ENCODE measurements around the gene SLC34A1.
"Not testable (repeated sequence)": the region's sequence is repeated elsewhere in the genome, so short reads cannot be mapped to it uniquely, and the experiment has no call there.

The SLC34A1 gene

DNA sequence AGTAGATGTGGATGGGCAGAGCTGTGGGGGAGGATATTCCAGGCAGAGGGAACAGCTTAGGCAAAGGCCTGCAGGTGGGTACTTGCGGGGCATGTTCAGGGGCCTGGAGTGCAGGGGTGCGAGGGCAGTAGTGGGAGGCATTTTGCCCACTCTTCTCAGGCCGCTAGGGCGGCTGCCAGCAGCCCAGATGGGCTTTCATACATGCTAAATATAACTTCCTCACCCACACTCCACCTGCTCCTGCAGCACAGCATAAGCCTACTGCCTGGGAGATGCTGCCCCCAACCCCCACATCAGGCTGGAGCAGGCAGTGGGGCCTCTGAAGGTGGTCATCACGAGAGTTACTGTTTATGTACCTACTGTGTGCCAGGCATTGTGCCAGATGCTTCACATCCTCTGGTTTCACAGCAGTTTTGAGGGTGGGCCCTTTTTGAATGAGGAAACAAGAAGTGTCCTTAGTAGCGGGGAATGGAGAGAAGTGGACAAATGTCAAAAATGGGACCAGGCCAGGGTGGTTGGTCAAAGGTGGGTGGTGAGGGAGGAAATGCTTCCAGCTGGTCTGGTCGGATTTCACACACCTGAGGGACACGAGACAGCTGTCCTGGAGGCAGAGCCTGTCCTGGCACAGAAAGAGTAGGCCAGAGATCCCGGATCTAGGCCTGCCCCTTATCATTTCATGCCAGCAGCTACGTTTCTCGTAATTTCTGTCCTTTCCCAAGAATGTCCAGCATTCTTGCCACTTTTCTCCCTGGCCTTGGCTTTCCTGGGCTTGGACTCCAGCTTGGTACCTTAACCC is 14.4 kb upstream of the SLC34A1 start:
- Histone ChIP-seq H3K9me3 (ENCODE audit: control insufficient read depth, low read length) (no peaks in the 10 kb centered on the region), H3K36me3 (ENCODE audit: control insufficient read depth, insufficient read depth, low read length) (peaks cover 2% of the 10 kb centered on the region), H3K27ac (ENCODE audit: low read depth, low read length, severe bottlenecking) (no peak overlapping the region), H3K4me3 (ENCODE audit: extremely low read depth, insufficient read depth, low read length, poor library complexity, severe bottlenecking) (no peak overlapping the region), H3K4me1 (ENCODE audit: control insufficient read depth, insufficient read depth, low read length, poor library complexity, severe bottlenecking) (peaks cover 16% of the 10 kb centered on the region)
- 82 to 90% methylated on average over 11 of the region's 11 CpGs for WGBS, 2 experiments (ENCODE audit: insufficient coverage in 2 of 2)

DNA sequence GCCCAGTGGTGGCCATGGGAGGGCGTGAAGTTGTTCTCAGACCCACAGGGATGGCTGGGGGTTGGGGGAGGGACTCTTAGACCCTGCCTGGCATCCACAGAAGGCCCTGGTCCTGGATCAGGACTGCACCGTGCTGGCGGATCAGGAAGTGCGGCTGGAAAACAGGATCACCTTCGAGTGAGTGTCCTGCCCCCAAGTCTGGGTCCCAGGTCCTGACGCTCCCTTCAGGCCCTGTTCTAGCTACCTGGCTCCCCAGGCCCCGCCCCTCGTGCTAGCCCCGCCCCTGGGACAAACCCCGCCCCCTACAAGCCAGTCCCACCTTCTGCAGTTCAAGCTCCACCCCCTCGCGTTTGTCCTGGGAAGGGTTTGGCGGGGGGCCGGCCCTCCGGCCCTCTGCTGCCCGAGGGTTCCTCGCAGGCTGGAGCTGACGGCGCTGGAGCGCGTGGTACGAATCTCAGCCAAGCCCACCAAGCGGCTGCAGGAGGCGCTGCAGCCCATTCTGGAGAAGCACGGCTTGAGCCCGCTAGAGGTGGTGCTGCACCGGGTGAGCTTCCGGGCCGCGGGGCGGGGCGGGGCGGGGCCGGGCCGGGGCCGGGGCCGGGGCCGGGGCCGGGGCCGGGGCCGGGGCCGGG is 13.6 kb upstream of the SLC34A1 start:
- 11 to 17% methylated on average over 18 of the region's 42 CpGs for WGBS, 2 experiments (ENCODE audit: insufficient coverage in 2 of 2)
- no peaks in the 10 kb centered on the region for H3K9me3 ChIP-seq (ENCODE audit: control insufficient read depth, low read length)
- no peak overlapping the region for H3K27ac ChIP-seq (ENCODE audit: low read depth, low read length, severe bottlenecking)
- peaks cover 2% of the 10 kb centered on the region for H3K36me3 ChIP-seq (ENCODE audit: control insufficient read depth, insufficient read depth, low read length)
- H3K4me3 ChIP-seq (ENCODE audit: extremely low read depth, insufficient read depth, low read length, poor library complexity, severe bottlenecking), result peak overlapping the region; percentile 39
- H3K4me1 ChIP-seq (ENCODE audit: control insufficient read depth, insufficient read depth, low read length, poor library complexity, severe bottlenecking), result peaks cover 15% of the 10 kb centered on the region

DNA sequence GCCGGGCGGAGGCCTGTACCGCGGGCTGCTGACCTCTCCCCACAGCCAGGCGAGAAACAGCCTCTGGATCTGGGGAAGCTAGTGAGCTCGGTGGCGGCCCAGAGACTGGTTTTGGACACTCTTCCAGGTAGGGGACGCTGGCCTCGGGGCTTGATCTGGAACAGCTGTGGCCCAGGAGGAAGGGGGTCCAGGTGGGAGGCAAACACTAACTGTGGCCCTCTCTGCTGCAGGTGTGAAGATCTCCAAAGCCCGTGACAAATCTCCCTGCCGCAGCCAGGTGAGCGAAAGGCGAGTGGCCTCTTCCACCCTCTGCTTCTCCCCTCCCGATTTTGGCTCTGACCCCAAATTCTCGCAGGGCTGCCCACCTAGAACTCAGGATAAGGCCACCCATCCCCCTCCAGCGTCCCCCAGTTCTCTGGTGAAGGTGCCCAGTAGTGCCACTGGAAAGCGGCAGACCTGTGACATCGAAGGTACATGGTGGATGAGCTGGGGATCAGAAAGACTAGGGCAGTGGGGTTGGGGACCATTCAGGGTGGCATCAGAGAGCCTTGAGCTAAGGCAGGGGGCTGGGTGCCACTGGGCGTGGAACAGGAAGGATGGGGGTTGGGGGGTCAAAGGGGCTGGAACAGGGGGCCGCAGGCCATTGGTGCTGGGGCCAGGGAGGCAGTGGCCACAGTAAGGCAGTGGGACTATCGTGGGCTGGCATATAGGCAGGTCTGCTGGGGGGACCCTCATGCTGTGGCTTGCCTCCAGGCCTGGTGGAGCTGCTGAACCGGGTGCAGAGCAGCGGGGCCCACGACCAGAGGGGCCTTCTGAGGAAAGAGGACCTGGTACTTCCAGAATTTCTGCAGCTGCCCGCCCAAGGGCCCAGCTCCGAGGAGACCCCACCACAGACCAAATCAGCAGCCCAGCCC is 12.9 kb upstream of the SLC34A1 start:
- peak overlapping the region; percentile 39 for H3K4me3 ChIP-seq (ENCODE audit: extremely low read depth, insufficient read depth, low read length, poor library complexity, severe bottlenecking)
- H3K9me3 ChIP-seq (ENCODE audit: control insufficient read depth, low read length), result no peaks in the 10 kb centered on the region
- peaks cover 2% of the 10 kb centered on the region for H3K36me3 ChIP-seq (ENCODE audit: control insufficient read depth, insufficient read depth, low read length)
- peaks cover 7% of the 10 kb centered on the region for H3K4me1 ChIP-seq (ENCODE audit: control insufficient read depth, insufficient read depth, low read length, poor library complexity, severe bottlenecking)
- WGBS, 2 experiments (ENCODE audit: insufficient coverage in 2 of 2), result 57 to 58% methylated on average over 18 to 24 of the region's 26 CpGs
- no peak overlapping the region for H3K27ac ChIP-seq (ENCODE audit: low read depth, low read length, severe bottlenecking)

DNA sequence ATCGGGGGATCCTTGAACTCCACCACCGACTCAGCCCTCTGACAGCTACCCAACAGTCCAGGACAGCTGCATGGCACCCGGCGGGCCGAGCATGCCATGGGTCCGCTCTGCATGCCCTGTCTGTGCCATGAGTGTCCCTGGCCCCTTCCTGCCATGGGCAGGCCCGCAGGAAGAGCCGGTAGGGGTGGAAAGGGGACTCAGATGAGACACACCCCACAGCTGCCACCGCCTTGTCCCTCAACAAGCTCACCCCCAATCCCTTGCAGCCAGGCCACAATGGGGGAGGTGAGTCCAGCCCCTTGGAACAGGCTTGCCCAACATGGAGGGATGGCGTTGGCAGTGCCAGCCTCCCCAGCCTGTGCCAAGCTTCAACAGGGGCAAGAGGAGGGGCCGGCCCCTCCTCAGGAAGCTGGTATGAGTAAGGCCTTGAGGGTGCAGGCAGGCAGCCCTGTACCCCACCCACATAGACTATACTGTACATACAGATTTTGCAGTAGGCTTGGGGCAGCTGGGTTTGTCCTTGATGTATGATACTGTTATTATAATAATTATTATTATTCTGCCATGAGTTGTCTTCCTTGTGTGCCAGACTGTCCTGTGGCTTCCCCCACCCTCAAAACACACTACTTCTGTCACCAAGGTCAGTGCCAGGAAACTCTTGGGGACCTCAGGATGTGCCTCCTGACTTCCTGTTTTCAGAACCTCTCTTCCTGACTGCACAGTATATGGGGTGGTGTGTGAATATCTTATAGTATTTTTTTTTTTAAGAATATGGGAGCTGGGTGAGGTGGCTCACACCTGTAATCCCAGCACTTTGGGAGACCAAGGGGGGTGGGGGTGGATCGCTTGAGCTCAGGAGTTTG is 12.0 kb upstream of the SLC34A1 start:
- H3K9me3 ChIP-seq (ENCODE audit: control insufficient read depth, low read length), result no peaks in the 10 kb centered on the region
- H3K4me3 ChIP-seq (ENCODE audit: extremely low read depth, insufficient read depth, low read length, poor library complexity, severe bottlenecking), result no peak overlapping the region
- H3K4me1 ChIP-seq (ENCODE audit: control insufficient read depth, insufficient read depth, low read length, poor library complexity, severe bottlenecking), result peaks cover 6% of the 10 kb centered on the region
- 93 to 97% methylated on average over 5 to 7 of the region's 12 CpGs for WGBS, 2 experiments (ENCODE audit: insufficient coverage in 2 of 2)
- peaks cover 2% of the 10 kb centered on the region for H3K36me3 ChIP-seq (ENCODE audit: control insufficient read depth, insufficient read depth, low read length)
- H3K27ac ChIP-seq (ENCODE audit: low read depth, low read length, severe bottlenecking), result no peak overlapping the region

DNA sequence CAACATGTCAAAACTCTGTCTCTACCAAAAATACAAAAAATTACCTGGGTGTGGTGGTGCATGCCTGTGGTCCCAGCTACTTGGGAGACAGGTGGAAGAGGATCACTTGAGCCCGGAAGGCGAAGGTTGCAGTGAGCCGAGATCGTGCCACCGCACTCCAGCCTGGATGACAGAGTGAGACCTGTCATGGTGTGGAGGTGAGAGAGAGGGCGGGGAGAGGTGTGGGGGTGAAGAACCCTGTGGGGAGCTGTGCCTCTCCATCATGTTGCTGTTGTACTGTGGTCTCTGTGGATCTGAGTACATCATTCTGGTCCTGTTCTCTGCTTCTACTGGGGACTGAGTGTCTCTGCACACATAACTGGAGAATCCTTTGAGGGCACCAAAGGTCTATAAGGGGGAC is 11.3 kb upstream of the SLC34A1 start:
- Histone ChIP-seq H3K9me3 (ENCODE audit: control insufficient read depth, low read length) (no peaks in the 10 kb centered on the region), H3K4me3 (ENCODE audit: extremely low read depth, insufficient read depth, low read length, poor library complexity, severe bottlenecking) (no peak overlapping the region), H3K27ac (ENCODE audit: low read depth, low read length, severe bottlenecking) (no peak overlapping the region), H3K4me1 (ENCODE audit: control insufficient read depth, insufficient read depth, low read length, poor library complexity, severe bottlenecking) (peaks cover 6% of the 10 kb centered on the region), H3K36me3 (ENCODE audit: control insufficient read depth, insufficient read depth, low read length) (peaks cover 2% of the 10 kb centered on the region)
- 96% methylated on average over 6 of the region's 6 CpGs; no CpG with 5 or more reads in 1 of the 2 experiments for WGBS, 2 experiments (ENCODE audit: insufficient coverage in 2 of 2)

DNA sequence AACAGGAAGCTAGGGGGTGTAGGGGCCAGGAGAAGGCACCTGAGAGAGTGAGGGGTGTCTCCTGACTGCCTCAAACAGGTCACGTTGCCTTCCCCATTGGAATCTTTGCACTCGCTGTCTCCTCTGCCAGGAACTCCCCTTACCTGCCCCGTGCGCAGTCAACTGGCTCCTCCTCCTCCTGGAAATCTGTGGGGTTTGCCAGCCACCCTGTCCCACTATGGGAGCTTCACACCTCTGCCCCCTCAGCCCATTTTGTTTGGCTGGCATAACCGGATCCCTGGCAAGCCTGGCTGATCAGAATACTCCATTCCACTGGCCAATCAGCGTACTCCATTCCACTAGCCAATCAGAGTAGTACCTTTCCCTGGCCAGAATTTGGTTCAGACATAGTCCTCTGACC is 10.4 kb upstream of the SLC34A1 start:
- Histone ChIP-seq H3K4me3 (ENCODE audit: extremely low read depth, insufficient read depth, low read length, poor library complexity, severe bottlenecking) (no peak overlapping the region), H3K4me1 (ENCODE audit: control insufficient read depth, insufficient read depth, low read length, poor library complexity, severe bottlenecking) (peaks cover 6% of the 10 kb centered on the region), H3K27ac (ENCODE audit: low read depth, low read length, severe bottlenecking) (no peak overlapping the region), H3K36me3 (ENCODE audit: control insufficient read depth, insufficient read depth, low read length) (peaks cover 2% of the 10 kb centered on the region), H3K9me3 (ENCODE audit: control insufficient read depth, low read length) (no peaks in the 10 kb centered on the region)
- 60 to 82% methylated on average over 6 of the region's 6 CpGs for WGBS, 2 experiments (ENCODE audit: insufficient coverage in 2 of 2)

DNA sequence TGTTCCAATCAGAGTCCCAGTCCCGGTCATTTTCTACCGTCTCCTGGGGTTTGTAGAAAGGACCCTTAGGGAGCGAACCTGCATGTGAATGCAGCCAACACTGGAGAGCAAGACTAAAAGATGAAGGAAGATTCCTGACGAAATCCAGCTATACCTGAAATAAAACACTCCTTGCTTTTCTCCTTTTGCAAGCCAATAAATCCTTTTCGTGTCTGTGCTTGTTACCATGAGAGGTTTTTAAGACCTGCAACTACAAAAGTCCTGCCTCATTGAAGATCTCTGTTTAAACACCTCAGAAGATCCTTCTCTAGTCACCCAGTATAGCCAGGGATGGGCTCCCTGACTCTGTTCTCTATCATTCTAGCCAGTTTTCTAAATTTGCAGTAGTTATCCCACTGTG is 10.0 kb upstream of the SLC34A1 start:
- H3K36me3 ChIP-seq (ENCODE audit: control insufficient read depth, insufficient read depth, low read length), result peaks cover 2% of the 10 kb centered on the region
- H3K4me3 ChIP-seq (ENCODE audit: extremely low read depth, insufficient read depth, low read length, poor library complexity, severe bottlenecking), result no peak overlapping the region
- peaks cover 6% of the 10 kb centered on the region for H3K4me1 ChIP-seq (ENCODE audit: control insufficient read depth, insufficient read depth, low read length, poor library complexity, severe bottlenecking)
- no peaks in the 10 kb centered on the region for H3K9me3 ChIP-seq (ENCODE audit: control insufficient read depth, low read length)
- no peak overlapping the region for H3K27ac ChIP-seq (ENCODE audit: low read depth, low read length, severe bottlenecking)
- 70 to 73% methylated on average over 5 of the region's 5 CpGs for WGBS, 2 experiments (ENCODE audit: insufficient coverage in 2 of 2)

DNA sequence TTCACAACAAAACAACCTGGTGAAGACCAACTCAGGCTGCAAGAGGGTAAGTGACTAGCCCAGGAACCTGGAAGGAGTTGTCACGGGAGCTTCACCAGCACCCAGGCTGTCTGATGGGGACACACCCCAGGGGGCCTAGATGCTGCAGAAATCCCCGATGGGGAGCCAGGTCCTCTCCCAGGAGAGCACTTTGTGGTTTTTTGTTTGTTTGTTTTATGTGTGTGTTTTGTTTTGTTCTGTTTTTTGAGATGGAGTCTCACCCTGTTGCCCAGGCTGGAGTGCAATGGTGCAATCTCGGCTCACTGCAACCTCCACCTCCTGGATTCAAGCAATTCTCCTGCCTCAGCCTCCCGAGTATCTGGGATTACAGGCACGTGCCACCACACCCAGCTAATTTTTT is 8.7 kb upstream of the SLC34A1 start:
- 91 to 100% methylated on average over 1 to 2 of the region's 5 CpGs for WGBS, 2 experiments (ENCODE audit: insufficient coverage in 2 of 2)

DNA sequence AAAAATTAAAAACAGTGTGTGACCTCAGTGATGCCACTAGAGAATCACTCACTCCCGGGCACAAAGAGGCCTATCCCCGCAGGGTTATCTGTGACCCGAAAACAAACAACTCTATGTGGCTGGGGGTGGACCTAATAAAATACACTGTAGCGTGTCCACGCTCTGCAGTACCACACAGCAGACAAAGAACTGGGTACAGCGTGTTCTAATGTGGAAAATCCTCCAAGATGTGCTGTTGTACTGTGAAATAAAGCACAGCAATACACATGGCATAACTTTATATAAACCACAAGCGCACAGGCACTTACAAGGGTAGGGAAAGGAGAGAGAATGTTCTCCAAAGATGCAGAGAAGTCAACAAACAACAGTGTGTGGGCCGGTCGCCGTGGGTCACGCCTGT is 8.1 kb upstream of the SLC34A1 start:
- peaks cover 6% of the 10 kb centered on the region for H3K4me1 ChIP-seq (ENCODE audit: control insufficient read depth, insufficient read depth, low read length, poor library complexity, severe bottlenecking)
- no peak overlapping the region for H3K4me3 ChIP-seq (ENCODE audit: extremely low read depth, insufficient read depth, low read length, poor library complexity, severe bottlenecking)
- WGBS, 2 experiments (ENCODE audit: insufficient coverage in 2 of 2), result 93 to 96% methylated on average over 5 to 8 of the region's 11 CpGs
- no peak overlapping the region for H3K27ac ChIP-seq (ENCODE audit: low read depth, low read length, severe bottlenecking)
- no peaks in the 10 kb centered on the region for H3K9me3 ChIP-seq (ENCODE audit: control insufficient read depth, low read length)
- peaks cover 2% of the 10 kb centered on the region for H3K36me3 ChIP-seq (ENCODE audit: control insufficient read depth, insufficient read depth, low read length)

More for the DNA sequence above, 8.7 kb upstream of the SLC34A1 start:
- H3K4me3 ChIP-seq (ENCODE audit: extremely low read depth, insufficient read depth, low read length, poor library complexity, severe bottlenecking); H3K9me3 ChIP-seq (ENCODE audit: control insufficient read depth, low read length); H3K4me1 ChIP-seq (ENCODE audit: control insufficient read depth, insufficient read depth, low read length, poor library complexity, severe bottlenecking); H3K36me3 ChIP-seq (ENCODE audit: control insufficient read depth, insufficient read depth, low read length); H3K27ac ChIP-seq (ENCODE audit: low read depth, low read length, severe bottlenecking): not testable (repeated sequence)

Measured in mesodermal cell (in vitro differentiated cells).